ENCODE results near the gene ERGIC1.

GRCh38 chr5:172946146-172946545 lies 112.1 kb downstream of the ERGIC1 start:
- TF ChIP-seq CTCF (IDR thresholded peaks at IDR 0.05 in 4 of 5, conservative IDR thresholded peaks at IDR 0.05 in 1 of 5) (no peak), POLR2A (IDR thresholded peaks at IDR 0.05) (no peak)
